Vagina (tissue), 2 donors: ENCODE measurements around the gene PTPA. TPM values are rescaled to one million over a fixed set of nuclear protein-coding genes. Genes with fewer than 3 reads are reported as not detected.

Experiments used
- DNase-seq, 2 donors: peaks; one replicate each; pipeline ENCODE4 v3.0.0-alpha.2; 2017; ENCODE audit errors: extremely low spot score in 2 of 2
- H3K27ac ChIP-seq: fragments of 200-600 bp; sonication (generic); one replicate; pipeline ENCODE4 v1.5.1; 2019
- H3K27me3 ChIP-seq: fragments of 200-600 bp; sonication (generic); one replicate; pipeline ENCODE4 v1.5.1; 2019
- H3K36me3 ChIP-seq, 2 donors: fragments of 200-600 bp; sonication (generic); one replicate each; pipeline ENCODE4 v1.5.1; 2017 to 2019
- H3K4me1 ChIP-seq: fragments of 200-600 bp; sonication (generic); one replicate; pipeline ENCODE4 v1.5.1; 2019
- H3K4me3 ChIP-seq, 2 donors: fragments of 200-600 bp; sonication (generic); 1 replicate in 1 of 2; 2 replicates in 1 of 2; pipeline ENCODE4 v1.5.1; 2016 to 2019
- H3K9me3 ChIP-seq: fragments of 200-600 bp; sonication (generic); one replicate; pipeline ENCODE4 v1.5.1; 2019
- CTCF ChIP-seq, 3 experiments: fragments of 450-650 bp in 2 of 3; fragments of 200-600 bp in 1 of 3; sonication (generic) in 1 of 3; IDR thresholded peaks; one replicate each; pipeline ENCODE4 v1.5.1; 2017 to 2019; ENCODE audit warnings: antibody characterized with exemption in 3 of 3, mild to moderate bottlenecking in 2 of 3, moderate library complexity in 2 of 3
- POLR2A ChIP-seq, 2 donors: fragments of 450-650 bp; IDR thresholded peaks; one replicate each; pipeline ENCODE4 v1.6.1; 2017; ENCODE audit warnings: antibody characterized with exemption in 2 of 2, mild to moderate bottlenecking in 2 of 2, moderate library complexity in 2 of 2
- POLR2AphosphoS5 ChIP-seq, 2 donors: sonication (generic); formaldehyde crosslinking; IDR thresholded peaks; one replicate each; pipeline ENCODE4 v1.9.0; 2017; ENCODE audit warnings: antibody characterized with exemption in 2 of 2, mild to moderate bottlenecking in 2 of 2, low read depth in 1 of 2; ENCODE audit not compliant: insufficient read depth in 1 of 2
- intact Hi-C: fragments of 100-400 bp; cut with DNase I; formaldehyde crosslinking; loops from one replicate; pipeline ENCODE4 v1.15.1; 2023
- total RNA-seq: library from RNA; depleted of rRNA; stranded (reverse); fragments of >200 nt; gene quantifications from one replicate; pipeline ENCODE4 v1.2.3, GENCODE V29; 2016

Gene PTPA
- total RNA-seq, 1 donor from 2014 or later, result 46.2 TPM

- TF ChIP-seq POLR2AphosphoS5 (IDR thresholded peaks at IDR 0.05; ENCODE audit: insufficient read depth in 1 of 2, low read depth in 1 of 2) (no peak), CTCF (IDR thresholded peaks at IDR 0.05) (no peak), POLR2A (IDR thresholded peaks at IDR 0.05) (no peak)
Measured at GRCh38 chr9:129175515-129175824, 64.3 kb downstream of the PTPA start.

GRCh38 chr9:129175825-129176633 lies 64.8 kb downstream of the PTPA start:
- H3K4me1 ChIP-seq, result peaks cover 34% of the 10 kb centered on the region
- no peaks in the 10 kb centered on the region for H3K27me3 ChIP-seq
- H3K9me3 ChIP-seq, result no peaks in the 10 kb centered on the region
- peak in 1 of 2 donors; percentile 98 for DNase-seq
- H3K36me3 ChIP-seq, result no peaks in the 10 kb centered on the region
- intact Hi-C loops, result loop anchor here (2.0 to 10.0 kb wide), 5 partner anchors 37 to 435 kb away; no protein-coding TSS in a partner anchor
- peak overlapping the region; percentile 99 for H3K27ac ChIP-seq
- peak overlapping the region; percentile 77 to 99 for H3K4me3 ChIP-seq
- TF ChIP-seq POLR2A (IDR thresholded peaks at IDR 0.05) (peak; percentile 25 to 68), POLR2AphosphoS5 (IDR thresholded peaks at IDR 0.05; ENCODE audit: insufficient read depth in 1 of 2, low read depth in 1 of 2) (peak; percentile 93), CTCF (IDR thresholded peaks at IDR 0.05) (no peak)

More at GRCh38 chr9:129175515-129175824, 64.3 kb downstream of the PTPA start:
- Histone ChIP-seq H3K4me3 (peak overlapping the region; percentile 77 to 99), H3K27ac (peak overlapping the region; percentile 99), H3K27me3 (no peaks in the 10 kb centered on the region), H3K36me3 (no peaks in the 10 kb centered on the region), H3K9me3 (no peaks in the 10 kb centered on the region), H3K4me1 (peaks cover 34% of the 10 kb centered on the region)
- DNase-seq, result no peak
- intact Hi-C loops, result loop anchor here (2.0 to 10.0 kb wide), 4 partner anchors 79 to 435 kb away; no protein-coding TSS in a partner anchor

- Histone ChIP-seq H3K4me3 (peak overlapping the region; percentile 77 to 99), H3K27ac (peak overlapping the region; percentile 99), H3K9me3 (no peaks in the 10 kb centered on the region), H3K4me1 (peaks cover 34% of the 10 kb centered on the region), H3K36me3 (no peaks in the 10 kb centered on the region), H3K27me3 (no peaks in the 10 kb centered on the region)
- intact Hi-C loops, result loop anchor here (2.0 to 10.0 kb wide), 4 partner anchors 38 to 305 kb away; no protein-coding TSS in a partner anchor
- TF ChIP-seq CTCF (IDR thresholded peaks at IDR 0.05) (no peak), POLR2A (IDR thresholded peaks at IDR 0.05) (no peak), POLR2AphosphoS5 (IDR thresholded peaks at IDR 0.05; ENCODE audit: insufficient read depth in 1 of 2, low read depth in 1 of 2) (peak in 1 of 2 donors; percentile 75)
- DNase-seq, result no peak
Measured at GRCh38 chr9:129176701-129177442, 65.7 kb downstream of the PTPA start.

- Histone ChIP-seq H3K9me3 (no peaks in the 10 kb centered on the region), H3K4me1 (peaks cover 34% of the 10 kb centered on the region), H3K27me3 (no peaks in the 10 kb centered on the region), H3K4me3 (peak overlapping the region; percentile 77 to 99), H3K36me3 (no peaks in the 10 kb centered on the region), H3K27ac (peak overlapping the region; percentile 99)
- DNase-seq, result no peak
- TF ChIP-seq POLR2AphosphoS5 (IDR thresholded peaks at IDR 0.05; ENCODE audit: insufficient read depth in 1 of 2, low read depth in 1 of 2), result no peak
- no peak for TF ChIP-seq POLR2A (IDR thresholded peaks at IDR 0.05)
- no peak for TF ChIP-seq CTCF (IDR thresholded peaks at IDR 0.05)
- intact Hi-C loops, result loop anchor here (2.0 to 10.0 kb wide), 4 partner anchors 39 to 305 kb away; no protein-coding TSS in a partner anchor
Measured at GRCh38 chr9:129177443-129177790, 66.2 kb downstream of the PTPA start.
